GM12873 (cell line): Measurements from ENCODE around the gene FOXO1.

ENCODE experiments used
- TF ChIP-seq, protein P1 (sequence below): IDR thresholded peaks from 2 replicates; pipeline ENCODE4 v1.5.1; 2012; ENCODE audit warnings: low read depth, mild to moderate bottlenecking, moderate library complexity, low read length, control low read depth; ENCODE audit not compliant: insufficient read depth; ENCODE audit errors: missing control alignments

Gene FOXO1

DNA sequence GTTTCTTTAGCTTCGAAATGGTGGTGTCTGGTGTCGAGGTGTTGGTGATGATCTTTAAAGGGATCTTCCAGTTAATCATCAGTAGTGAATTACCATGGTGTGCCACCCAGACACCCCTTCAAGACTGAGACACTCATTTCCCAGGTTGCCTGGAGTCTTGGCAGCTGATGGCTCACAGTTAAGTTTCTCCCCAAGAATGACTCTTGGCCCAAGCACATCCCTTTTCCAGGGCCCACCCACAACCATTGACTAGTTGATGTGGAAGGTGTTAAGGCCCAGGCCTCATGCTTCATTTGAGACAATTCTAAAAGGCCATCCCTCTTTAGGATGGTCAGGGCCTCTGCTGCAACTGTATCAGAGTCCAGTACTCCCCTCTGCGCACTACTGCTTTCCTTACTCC, 145.5 kb downstream of the FOXO1 start:
- TF ChIP-seq, protein P1, sequence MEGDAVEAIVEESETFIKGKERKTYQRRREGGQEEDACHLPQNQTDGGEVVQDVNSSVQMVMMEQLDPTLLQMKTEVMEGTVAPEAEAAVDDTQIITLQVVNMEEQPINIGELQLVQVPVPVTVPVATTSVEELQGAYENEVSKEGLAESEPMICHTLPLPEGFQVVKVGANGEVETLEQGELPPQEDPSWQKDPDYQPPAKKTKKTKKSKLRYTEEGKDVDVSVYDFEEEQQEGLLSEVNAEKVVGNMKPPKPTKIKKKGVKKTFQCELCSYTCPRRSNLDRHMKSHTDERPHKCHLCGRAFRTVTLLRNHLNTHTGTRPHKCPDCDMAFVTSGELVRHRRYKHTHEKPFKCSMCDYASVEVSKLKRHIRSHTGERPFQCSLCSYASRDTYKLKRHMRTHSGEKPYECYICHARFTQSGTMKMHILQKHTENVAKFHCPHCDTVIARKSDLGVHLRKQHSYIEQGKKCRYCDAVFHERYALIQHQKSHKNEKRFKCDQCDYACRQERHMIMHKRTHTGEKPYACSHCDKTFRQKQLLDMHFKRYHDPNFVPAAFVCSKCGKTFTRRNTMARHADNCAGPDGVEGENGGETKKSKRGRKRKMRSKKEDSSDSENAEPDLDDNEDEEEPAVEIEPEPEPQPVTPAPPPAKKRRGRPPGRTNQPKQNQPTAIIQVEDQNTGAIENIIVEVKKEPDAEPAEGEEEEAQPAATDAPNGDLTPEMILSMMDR = no peak

DNA sequence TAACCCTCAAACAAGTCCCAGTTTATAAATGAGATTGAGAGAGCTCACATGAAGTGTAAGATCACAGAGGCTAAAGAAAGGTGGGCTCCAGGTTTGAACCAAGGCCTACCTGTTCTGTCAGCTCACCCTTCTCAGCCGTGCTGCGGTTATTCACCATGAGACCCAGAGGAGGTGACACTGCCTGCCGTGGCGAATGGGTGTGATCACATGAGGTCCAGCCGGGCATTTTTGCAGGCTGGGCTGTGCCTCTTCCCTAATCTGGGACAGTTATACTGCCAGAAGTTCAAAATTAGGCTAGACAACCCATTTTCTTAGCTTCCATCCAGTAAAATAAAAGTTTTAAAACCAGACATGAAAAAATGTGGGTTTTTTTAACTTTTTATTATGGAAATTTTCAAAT, 146.8 kb downstream of the FOXO1 start:
- TF ChIP-seq, protein P1 = no peak

DNA sequence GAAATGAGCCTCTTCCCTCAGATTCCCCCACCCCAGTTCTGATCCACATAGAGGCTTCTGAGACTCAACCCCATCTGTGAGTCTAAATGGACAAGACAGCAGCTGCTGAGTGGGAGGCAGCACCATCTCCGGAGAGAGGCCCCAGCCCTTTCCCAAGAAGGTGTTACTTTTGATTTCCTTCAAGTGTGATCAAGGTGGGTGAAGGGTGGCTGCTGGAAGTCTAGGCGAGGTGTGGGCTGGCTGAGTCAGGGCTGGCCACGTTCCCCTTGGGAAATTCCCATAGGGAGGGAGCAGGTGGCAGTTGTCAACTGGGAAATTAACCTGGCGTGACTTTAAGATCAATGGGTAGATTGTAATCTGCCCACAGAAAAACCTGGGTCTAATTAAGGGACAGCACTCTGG, 148.0 kb downstream of the FOXO1 start:
- TF ChIP-seq, protein P1 = no peak

DNA sequence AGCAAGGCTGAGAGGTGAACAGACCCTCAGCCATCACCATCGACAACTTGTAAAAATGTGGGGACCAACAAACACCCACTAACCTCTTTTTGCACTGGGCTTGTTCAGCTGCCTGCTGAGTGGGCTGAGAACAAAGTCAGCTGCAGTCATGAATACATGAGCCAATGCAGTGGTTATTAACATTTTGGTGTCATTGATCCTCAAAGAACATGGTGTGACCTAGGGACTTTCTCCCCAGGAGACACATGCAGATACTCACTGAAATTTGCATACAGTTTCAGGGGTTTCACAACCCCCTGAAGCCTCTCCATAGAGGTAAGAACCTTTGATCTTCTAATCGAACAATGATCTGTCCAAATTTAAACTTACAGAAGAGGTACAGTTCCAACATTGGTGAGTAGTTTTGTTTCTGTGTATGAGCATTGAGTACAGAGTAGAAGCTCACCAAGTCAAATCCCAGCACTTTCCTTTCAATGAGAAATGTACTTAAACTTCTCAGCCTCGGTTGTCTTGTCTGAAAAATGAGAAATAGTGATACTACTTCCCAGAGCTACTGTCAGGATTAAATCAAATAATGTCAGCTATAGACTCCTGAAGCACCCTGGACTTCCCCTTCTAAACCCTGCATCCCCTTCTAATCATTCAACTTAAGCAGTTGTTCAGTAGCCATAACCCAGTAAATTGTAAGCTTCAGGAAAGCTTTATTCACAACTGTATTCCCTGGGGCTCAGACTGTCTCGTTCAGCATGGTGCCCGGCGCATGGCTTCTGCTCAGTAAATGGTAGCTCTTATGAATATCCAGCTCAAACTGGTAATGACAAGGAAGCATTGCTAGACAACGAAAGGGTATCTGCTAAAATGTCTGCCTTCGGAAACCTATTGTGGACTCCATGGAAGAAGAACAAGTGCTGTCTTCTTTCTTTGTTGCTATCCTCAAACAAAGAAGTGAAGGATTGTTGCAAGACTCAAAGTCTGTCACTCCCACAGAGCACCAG, 148.7 kb downstream of the FOXO1 start:
- TF ChIP-seq, protein P1 = no peak

DNA sequence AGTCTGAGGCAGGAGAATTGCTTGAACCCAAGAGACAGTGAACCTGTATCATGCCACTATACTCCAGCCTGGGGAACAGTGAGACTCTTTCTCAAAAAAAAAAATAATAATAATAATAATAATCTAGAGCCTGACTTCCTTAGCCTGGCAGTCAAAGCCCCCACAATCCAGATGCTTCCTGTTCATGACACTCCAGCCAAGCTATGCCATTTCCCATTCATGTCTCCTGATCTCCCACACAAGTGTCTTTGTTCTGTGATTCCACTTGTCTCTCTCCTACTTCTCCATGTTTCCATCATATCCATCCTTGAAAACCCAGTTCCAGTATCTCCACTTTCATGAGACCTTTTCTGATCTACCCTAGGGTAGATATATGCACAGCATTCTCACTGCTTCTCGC, 150.7 kb downstream of the FOXO1 start:
- TF ChIP-seq, protein P1 = no peak

DNA sequence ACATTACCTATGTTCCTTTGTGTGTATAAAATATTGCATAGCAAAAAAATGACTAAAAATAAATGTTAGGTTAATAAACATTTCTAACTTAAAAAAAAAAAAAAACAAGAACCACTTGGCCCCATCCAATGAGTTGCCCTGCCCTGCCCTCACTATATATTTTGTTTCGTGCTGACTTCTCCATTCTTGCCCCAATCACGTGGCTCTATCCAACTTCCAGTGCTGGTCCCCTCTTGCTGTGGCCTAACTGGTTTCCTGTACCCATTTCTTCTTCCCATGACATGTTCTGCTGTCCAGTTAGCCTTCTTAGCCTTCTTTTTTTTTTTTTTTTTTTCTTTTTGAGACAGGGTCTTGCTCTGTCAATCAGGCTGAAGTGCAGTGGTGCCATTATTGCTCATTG, 151.6 kb downstream of the FOXO1 start:
- TF ChIP-seq, protein P1 = no peak

DNA sequence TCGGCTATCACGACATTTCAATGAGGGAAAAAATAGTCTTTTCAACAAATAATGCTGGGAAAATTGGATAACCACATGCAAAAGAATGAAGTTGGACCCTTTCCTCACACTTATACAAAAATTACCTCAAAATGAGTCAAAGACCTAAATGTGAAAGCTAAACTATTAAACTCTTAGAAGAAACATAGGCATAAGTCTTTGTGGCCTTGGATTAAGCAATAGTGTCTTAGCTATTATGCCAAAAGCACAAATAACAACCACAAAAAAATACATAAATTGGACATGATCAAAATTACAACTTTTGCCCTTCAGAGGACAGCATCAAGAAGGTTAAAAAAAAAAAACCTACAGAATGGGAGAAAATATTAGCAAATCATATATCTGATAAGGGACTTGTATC, 156.6 kb downstream of the FOXO1 start:
- TF ChIP-seq, protein P1 = no peak
